Aorta (tissue), 5 donors: Measurements from ENCODE around the gene GLRX. TPM values are rescaled to one million over a fixed set of nuclear protein-coding genes. Genes with fewer than 3 reads are reported as not detected.

Experiments
- ATAC-seq: fragments of 200-7000 bp; cut with Tn5 transposase; one replicate; pipeline ENCODE4 v1.9.1; 2022; ENCODE audit warnings: moderate library complexity; ENCODE audit not compliant: low FRiP score
- DNase-seq, 2 donors: peaks; one replicate each; pipeline ENCODE4 v3.0.0-alpha.2; 2020
- H3K27ac ChIP-seq, 2 donors: one replicate each; pipeline ENCODE4 v1.5.1; 2013; ENCODE audit warnings: low read length in 2 of 2, mild to moderate bottlenecking in 2 of 2, moderate library complexity in 2 of 2, control low read depth in 1 of 2, inconsistent platforms in 1 of 2, low read depth in 1 of 2
- H3K27me3 ChIP-seq, 2 donors: one replicate each; pipeline ENCODE4 v1.6.1; 2013; ENCODE audit warnings: control low read depth in 1 of 2, low read length in 1 of 2, mild to moderate bottlenecking in 1 of 2, moderate library complexity in 1 of 2; ENCODE audit not compliant: insufficient read depth in 2 of 2, control insufficient read depth in 1 of 2
- H3K36me3 ChIP-seq, 2 donors: one replicate each; pipeline ENCODE4 v1.6.1; 2013; ENCODE audit warnings: control low read depth in 1 of 2, low read length in 1 of 2, mild to moderate bottlenecking in 1 of 2; ENCODE audit not compliant: insufficient read depth in 2 of 2, control insufficient read depth in 1 of 2
- H3K4me1 ChIP-seq, 2 donors: one replicate each; pipeline ENCODE4 v1.6.1; 2013; ENCODE audit warnings: low read length in 2 of 2, control low read depth in 1 of 2, mild to moderate bottlenecking in 1 of 2, moderate library complexity in 1 of 2; ENCODE audit not compliant: insufficient read depth in 2 of 2, control insufficient read depth in 1 of 2
- H3K4me3 ChIP-seq, 2 donors: one replicate each; pipeline ENCODE4 v1.5.1; 2013; ENCODE audit warnings: low read length in 2 of 2, control low read depth in 1 of 2, mild to moderate bottlenecking in 1 of 2
- H3K9me3 ChIP-seq: one replicate; pipeline ENCODE4 v1.6.1; 2013; ENCODE audit warnings: mild to moderate bottlenecking, low read length; ENCODE audit not compliant: control insufficient read depth
- WGBS, 2 donors: extraction: QIAGEN DNeasy Blood & Tissue Kit; methylation state at CpG; one replicate each; pipeline ENCODE4 v1.1.7; 2013; 5-methylcytosine and 5-hydroxymethylcytosine counted together
- intact Hi-C, 2 donors: fragments of 100-400 bp; cut with DNase I; formaldehyde crosslinking; loops; one replicate each; pipeline versions ENCODE4 v1.14.2 to v1.15.0; 2022
- polyA plus RNA-seq, 2 donors: library from polyadenylated mRNA; stranded (reverse); fragments of 200-250 nt; gene quantifications; one replicate each; pipeline ENCODE4 v1.2.3, GENCODE V29; 2013
- total RNA-seq, 2 donors: library from RNA; stranded (reverse); fragmentation: NEBNext Ultra II Directional; extraction: Animal tissue kit (Norgen Biotek cat#: 25700); gene quantifications; one replicate each; pipeline ENCODE4 v1.2.1, GENCODE V29; 2021
- donor health status: healthy with polysubstance abuse.
- donor health status: Bipolar disorder and iron deficiency.
- donor health status: DM: no; HTN: no; CAD: no.
- donor health status: DM: no; HTN: no; CAD: no.
- donor health status: DM: yes; HTN: yes; CAD: no.

The GLRX gene
- total and polyA plus RNA-seq, 4 donors: 38.5 to 161 (median 56.6) TPM

DNA sequence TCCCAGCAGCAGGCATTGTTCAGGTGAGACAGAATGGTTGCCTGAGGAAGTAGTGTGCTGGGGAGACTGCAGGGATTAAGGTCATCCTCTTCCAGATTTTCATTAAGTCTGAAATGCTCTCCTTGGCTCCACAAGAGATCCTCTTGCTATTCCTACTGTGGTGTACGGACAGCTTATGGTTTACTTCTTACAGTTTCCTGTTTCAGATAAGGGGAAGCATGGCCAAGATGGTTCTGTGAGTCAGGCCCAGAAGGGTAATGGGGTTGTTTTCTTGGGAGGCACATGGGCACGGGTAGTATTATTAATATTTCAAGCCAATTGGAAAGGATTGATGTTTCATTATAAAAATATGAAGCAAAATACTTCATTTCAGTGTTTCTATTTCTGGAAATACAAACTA lies 42.9 kb downstream of the GLRX start:
- H3K4me3 ChIP-seq: no peak overlapping the region
- peak overlapping the region; percentile 30 to 33 for H3K27ac ChIP-seq
- intact Hi-C loops: loop anchor here (10.0 kb wide), 2 partner anchors 115 to 825 kb away; no protein-coding TSS in a partner anchor
- 4 to 7% methylated on average over 2 of the region's 2 CpGs for WGBS, 2 donors
- peak; percentile 31 for ATAC-seq
- no peaks in the 10 kb centered on the region for H3K36me3 ChIP-seq
- no peaks in the 10 kb centered on the region for H3K4me1 ChIP-seq
- no peaks in the 10 kb centered on the region for H3K9me3 ChIP-seq
- DNase-seq: no peak
- H3K27me3 ChIP-seq: no peaks in the 10 kb centered on the region

DNA sequence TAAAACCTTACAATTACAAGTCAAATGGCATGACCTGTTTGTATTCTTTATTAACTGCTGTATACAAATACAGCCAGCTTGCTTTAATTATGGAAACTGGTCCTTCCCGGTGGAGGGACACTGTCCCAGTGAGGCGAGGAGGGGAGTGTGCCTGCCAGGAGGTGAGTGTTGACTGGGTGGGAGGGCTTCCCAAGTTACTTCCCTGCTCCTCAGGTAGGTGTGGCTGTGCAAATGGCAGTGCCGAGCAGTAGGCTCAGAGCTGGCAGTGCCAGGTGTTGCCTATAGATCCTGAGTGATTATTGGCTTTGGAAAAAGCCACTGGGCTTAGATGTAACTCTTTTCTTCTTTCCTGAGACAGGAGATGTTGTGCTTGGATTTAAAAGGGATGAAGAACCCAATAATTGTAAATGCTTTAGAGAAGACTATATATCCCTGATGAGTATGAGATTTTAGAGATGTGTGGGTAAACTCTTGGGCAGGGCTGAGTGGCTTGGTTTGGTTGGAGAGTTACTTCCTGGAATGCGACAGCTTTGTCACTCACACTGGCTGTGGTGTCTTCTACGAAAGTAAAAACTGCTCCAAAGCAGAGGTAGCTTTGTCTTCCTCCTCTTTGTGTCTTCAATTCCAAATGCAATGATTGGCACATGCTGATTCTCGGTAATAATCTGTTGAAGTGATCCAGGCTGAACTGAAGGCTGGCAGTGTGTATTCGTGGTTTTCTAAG lies 43.7 kb downstream of the GLRX start:
- H3K27me3 ChIP-seq: no peaks in the 10 kb centered on the region
- DNase-seq: no peak
- H3K9me3 ChIP-seq: no peaks in the 10 kb centered on the region
- H3K4me1 ChIP-seq: no peaks in the 10 kb centered on the region
- WGBS, 2 donors: 76 to 88% methylated on average over 7 of the region's 7 CpGs
- intact Hi-C loops: loop anchor here in 1 of 2 donors (10.0 kb wide), 1 partner anchor 114 kb away; no protein-coding TSS in a partner anchor
- peak overlapping the region in 1 of 2 donors; percentile 30 for H3K27ac ChIP-seq
- peak; percentile 13 for ATAC-seq
- H3K36me3 ChIP-seq: no peaks in the 10 kb centered on the region
- H3K4me3 ChIP-seq: no peak overlapping the region

DNA sequence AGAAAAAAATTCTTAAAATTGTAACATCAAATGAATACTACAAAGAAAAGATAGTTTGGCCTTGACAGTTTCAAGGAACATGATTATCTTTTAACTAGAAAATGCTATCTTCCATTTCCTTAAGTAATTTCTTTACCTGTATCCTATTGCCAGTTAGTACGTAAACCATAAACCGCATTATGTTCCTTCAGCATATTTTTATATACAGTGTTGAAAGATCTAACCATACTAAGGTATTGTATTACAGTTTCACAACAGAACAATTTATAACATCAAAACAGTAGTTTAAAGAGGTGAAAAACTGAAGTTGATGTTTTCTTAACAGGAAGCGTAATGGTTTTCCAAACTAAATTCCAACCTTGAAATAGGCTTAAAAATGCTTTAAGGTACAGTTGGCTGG lies 45.1 kb downstream of the GLRX start:
- Histone ChIP-seq H3K4me3 (no peak overlapping the region), H3K27me3 (no peaks in the 10 kb centered on the region), H3K36me3 (no peaks in the 10 kb centered on the region), H3K27ac (no peak overlapping the region), H3K9me3 (no peaks in the 10 kb centered on the region), H3K4me1 (no peaks in the 10 kb centered on the region)
- DNase-seq (no peak), ATAC-seq (no peak)
- 96% methylated on average over 3 of the region's 3 CpGs for WGBS, 2 donors
- intact Hi-C loops: loop anchor here in 1 of 2 donors (10.0 kb wide), 1 partner anchor 113 kb away; no protein-coding TSS in a partner anchor

DNA sequence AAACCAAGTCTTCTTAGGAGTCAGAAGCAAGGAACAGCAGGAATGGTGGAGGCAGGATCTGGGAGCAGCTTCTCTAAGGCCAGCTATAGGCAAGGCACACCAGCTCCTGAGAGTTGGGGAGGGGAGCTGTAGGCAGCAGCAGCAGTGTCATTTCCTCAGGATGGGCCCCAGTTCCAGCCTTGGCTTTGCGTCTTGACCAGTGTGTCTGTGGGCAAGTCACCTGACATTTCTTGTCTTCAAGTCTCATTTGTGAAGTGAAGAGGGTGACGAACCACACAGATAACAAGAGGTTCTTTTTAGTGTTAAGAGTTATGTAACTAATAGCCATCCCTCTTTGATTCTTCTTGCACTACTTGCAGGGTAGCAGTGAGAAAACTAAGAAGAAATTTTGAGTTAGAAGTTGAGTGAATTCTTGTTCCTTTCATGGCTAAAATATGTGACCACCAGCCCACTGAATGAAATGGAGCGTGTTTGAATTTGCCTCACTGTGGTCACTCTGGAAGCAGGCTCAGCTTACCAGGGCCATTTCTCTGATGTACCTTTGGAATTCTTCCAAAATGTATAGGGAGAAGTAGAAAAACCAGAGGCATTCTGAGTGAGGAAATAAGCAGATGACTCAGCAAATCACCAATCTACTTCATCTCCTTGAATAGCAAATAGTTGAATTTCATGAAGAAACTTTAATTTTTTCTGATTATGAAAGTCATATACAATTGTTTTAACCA lies 49.0 kb downstream of the GLRX start:
- intact Hi-C loops: loop anchor here in 1 of 2 donors (10.0 kb wide), 1 partner anchor 109 kb away; no protein-coding TSS in a partner anchor
- no peak for ATAC-seq
- no peak overlapping the region for H3K27ac ChIP-seq
- no peaks in the 10 kb centered on the region for H3K27me3 ChIP-seq
- DNase-seq: no peak
- H3K4me3 ChIP-seq: no peak overlapping the region
- peaks cover 0 to 3% of the 10 kb centered on the region in 2 donors for H3K36me3 ChIP-seq
- H3K4me1 ChIP-seq: no peaks in the 10 kb centered on the region
- no peaks in the 10 kb centered on the region for H3K9me3 ChIP-seq
- WGBS, 2 donors: 88 to 96% methylated on average over 3 of the region's 3 CpGs

DNA sequence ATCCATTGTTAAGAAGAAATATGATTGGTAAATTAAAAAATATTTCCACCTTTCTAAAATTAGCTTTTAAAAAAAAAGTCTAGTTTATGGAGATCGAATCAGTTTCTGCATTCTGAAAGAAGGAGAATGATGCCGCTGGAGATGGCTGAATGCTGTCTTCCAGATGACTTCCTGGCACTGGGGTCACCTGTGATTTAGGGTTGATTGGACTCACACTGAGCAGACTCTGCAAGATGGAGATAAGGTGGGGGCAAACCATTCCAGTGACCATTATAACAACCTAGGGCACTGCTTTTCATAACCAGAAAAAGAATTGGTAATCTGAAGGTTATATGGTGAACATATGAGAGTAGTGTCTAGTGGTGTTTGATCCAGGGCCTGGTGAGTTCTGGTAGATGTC lies 50.6 kb downstream of the GLRX start:
- DNase-seq: no peak
- no peaks in the 10 kb centered on the region for H3K9me3 ChIP-seq
- intact Hi-C loops: loop anchor here in 1 of 2 donors (10.0 kb wide), 1 partner anchor 107 kb away; no protein-coding TSS in a partner anchor
- no peaks in the 10 kb centered on the region for H3K27me3 ChIP-seq
- no peak overlapping the region for H3K27ac ChIP-seq
- H3K4me1 ChIP-seq: no peaks in the 10 kb centered on the region
- ATAC-seq: no peak
- 90 to 93% methylated on average over 2 of the region's 2 CpGs for WGBS, 2 donors
- H3K4me3 ChIP-seq: no peak overlapping the region
- H3K36me3 ChIP-seq: peaks cover 0 to 3% of the 10 kb centered on the region in 2 donors

DNA sequence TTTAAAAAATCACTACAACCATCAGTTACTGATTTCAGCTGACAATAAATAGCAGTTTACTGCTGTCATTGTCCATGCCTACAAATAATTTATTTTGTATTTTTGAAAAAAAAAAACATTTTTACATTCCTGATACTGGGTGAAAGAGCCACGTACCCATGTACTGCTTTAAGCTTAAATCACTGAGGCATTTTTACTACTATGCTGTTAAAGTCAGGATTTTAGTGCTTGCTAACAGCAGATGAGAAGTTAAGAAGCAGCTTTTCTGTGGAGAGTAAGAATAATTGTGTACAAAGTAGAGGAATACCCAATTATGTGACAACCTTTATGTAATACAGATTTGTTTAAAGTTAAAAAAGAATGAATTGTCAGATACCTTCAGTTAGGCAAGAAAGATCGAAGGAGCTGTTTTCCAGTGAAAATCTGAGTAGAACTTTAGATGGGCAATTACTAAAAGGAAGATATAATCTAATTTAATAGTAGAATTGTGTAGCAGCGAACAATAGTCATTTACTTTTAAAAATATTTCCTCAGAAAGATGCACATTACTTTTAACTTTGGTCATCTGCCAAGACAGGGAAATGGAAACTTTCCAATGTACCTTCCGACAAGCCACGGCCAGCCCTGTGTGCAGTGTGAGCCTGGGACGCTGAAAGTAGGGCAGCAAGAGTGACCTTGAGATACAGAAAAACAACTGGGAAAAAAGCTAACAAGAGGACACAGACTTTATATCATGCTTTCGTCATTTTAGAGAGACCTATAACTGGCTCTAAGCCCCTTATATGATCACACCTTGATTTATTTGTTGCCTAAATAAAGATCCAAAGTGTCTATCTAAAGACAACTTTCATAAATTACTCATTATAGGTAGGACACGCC lies 51.5 kb downstream of the GLRX start:
- ATAC-seq: no peak
- intact Hi-C loops: loop anchor here in 1 of 2 donors (10.0 kb wide), 1 partner anchor 106 kb away; no protein-coding TSS in a partner anchor
- no peak for DNase-seq
- Histone ChIP-seq H3K4me3 (no peak overlapping the region), H3K36me3 (peaks cover 0 to 3% of the 10 kb centered on the region in 2 donors), H3K27me3 (no peaks in the 10 kb centered on the region), H3K4me1 (no peaks in the 10 kb centered on the region), H3K9me3 (no peaks in the 10 kb centered on the region), H3K27ac (no peak overlapping the region)
- 65 to 66% methylated on average over 8 of the region's 8 CpGs for WGBS, 2 donors

DNA sequence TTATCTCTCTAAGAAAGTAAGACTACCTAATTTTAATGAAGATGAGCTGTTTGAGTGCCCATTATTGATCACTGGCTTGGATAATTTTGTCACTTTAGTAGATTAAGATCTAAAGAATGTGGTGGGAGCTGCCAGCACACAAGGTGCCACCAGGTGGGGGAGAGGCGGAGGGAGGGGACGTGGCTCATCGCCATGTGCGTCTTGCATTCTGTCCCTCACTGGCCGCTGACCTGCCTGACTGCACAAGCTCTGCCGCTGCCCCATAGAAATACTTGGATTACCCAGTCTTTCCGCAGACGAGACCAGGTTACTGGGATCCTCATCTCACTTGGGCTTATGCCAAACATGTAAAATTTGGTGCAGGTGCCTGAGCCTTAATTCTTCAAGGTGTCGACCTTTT lies 53.8 kb downstream of the GLRX start:
- Histone ChIP-seq H3K27me3 (no peaks in the 10 kb centered on the region), H3K9me3 (no peaks in the 10 kb centered on the region), H3K4me1 (no peaks in the 10 kb centered on the region), H3K27ac (no peak overlapping the region), H3K36me3 (peaks cover 0 to 3% of the 10 kb centered on the region in 2 donors), H3K4me3 (no peak overlapping the region)
- 97 to 99% methylated on average over 9 of the region's 9 CpGs for WGBS, 2 donors
- DNase-seq: no peak
- intact Hi-C loops: no loop called here
- no peak for ATAC-seq

DNA sequence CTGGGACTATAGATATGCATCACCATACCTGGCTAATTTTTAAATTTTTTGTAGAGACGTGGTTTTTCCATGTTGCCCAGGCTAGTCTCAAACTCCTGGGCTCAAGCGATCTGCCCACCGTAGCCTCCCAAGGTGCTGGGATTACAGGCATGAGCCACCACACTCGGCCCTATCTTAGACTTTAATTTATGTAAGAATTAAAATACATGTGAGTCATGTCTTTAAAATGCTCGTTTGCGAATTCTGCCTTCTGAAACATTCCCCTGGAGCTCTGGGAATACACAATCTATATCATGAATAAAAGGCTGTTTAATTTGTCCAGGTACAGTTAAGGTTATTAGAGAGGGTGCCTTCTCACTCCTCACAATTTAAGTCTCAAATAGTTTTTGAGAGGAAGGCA lies 58.6 kb downstream of the GLRX start:
- Histone ChIP-seq H3K27me3 (no peaks in the 10 kb centered on the region), H3K4me1 (no peaks in the 10 kb centered on the region), H3K9me3 (no peaks in the 10 kb centered on the region), H3K36me3 (peaks cover 0 to 2% of the 10 kb centered on the region in 2 donors), H3K27ac (no peak overlapping the region), H3K4me3 (no peak overlapping the region)
- 93 to 97% methylated on average over 6 of the region's 6 CpGs for WGBS, 2 donors
- intact Hi-C loops: no loop called here
- DNase-seq: no peak
- ATAC-seq: no peak
